HCT116 (cell line): Measurements from ENCODE around the gene MPP1. TPM values are rescaled to one million over a fixed set of nuclear protein-coding genes. Genes with fewer than 3 reads are reported as not detected.

ENCODE experiments used
- ATAC-seq: fragments of 200-7000 bp; cut with Tn5 transposase; 2 replicates; pipeline ENCODE4 v1.9.1; 2020; ENCODE audit warnings: mild to moderate bottlenecking, moderate library complexity
- BruUV-seq: library from RNA; stranded (reverse); fragments of 400-500 nt; replicated peaks from 2 replicates; lab custom pipeline; 2021; lab: Mats Ljungman, UMichigan
- CTCF ChIA-PET: fragments of 300-600 bp; sonication (Branson Sonifier 250); formaldehyde crosslinking; loops from one replicate; lab custom pipeline; 2021; ENCODE audit warnings: antibody characterized with exemption; lab: Charles Lee
- POLR2A ChIA-PET: fragments of 300-600, 350-600 bp; sonication (Branson Sonifier 250); formaldehyde crosslinking; loops from one replicate; lab custom pipeline; 2021; ENCODE audit warnings: antibody characterized with exemption; lab: Charles Lee
- RAD21 ChIA-PET, 2 experiments: fragments of 300-600 bp; sonication (Branson Sonifier 250); formaldehyde crosslinking; loops; one replicate each; lab custom pipeline; 2023; ENCODE audit warnings: low total read pairs in 2 of 2; ENCODE audit not compliant: uncharacterized antibody in 2 of 2, unreplicated experiment in 2 of 2, low non-redundant PET in 1 of 2; lab: Charles Lee
- DNase-seq: peaks from one replicate; pipeline ENCODE4 v3.0.0-alpha.2; 2010; ENCODE audit warnings: low read depth, low spot score
- H2AFZ ChIP-seq: fragments of 200-600 bp; shearing (Covaris generic), sonication (generic); 2 replicates; pipeline ENCODE4 v1.6.1; 2017; ENCODE audit warnings: low read depth, mixed run types, mixed read lengths, antibody characterized with exemption, low read length; ENCODE audit not compliant: poor library complexity, severe bottlenecking
- H3K27ac ChIP-seq: 2 replicates; pipeline ENCODE4 v1.5.1; 2012; ENCODE audit warnings: low read depth, low read length
- H3K27me3 ChIP-seq: fragments of 200-600 bp; sonication (generic); 2 replicates; pipeline ENCODE4 v1.6.1; 2016; ENCODE audit warnings: mixed run types, low read length, mixed read lengths; ENCODE audit not compliant: insufficient read depth
- H3K36me3 ChIP-seq, 2 experiments: fragments of 200-500 bp in 1 of 2; fragments of 200-600 bp in 1 of 2; sonication (Bioruptor generic) in 1 of 2; sonication (generic) in 1 of 2; 2 replicates each; pipeline versions ENCODE4 v1.5.1 to v1.6.1; 2014 to 2016; ENCODE audit warnings: low read length in 2 of 2, inconsistent platforms in 1 of 2, mixed read lengths in 1 of 2, mixed run types in 1 of 2; ENCODE audit not compliant: insufficient read depth in 2 of 2, control insufficient read depth in 1 of 2
- H3K4me1 ChIP-seq, 2 experiments: fragments of 200-600 bp in 1 of 2; sonication (generic) in 1 of 2; 2 replicates each; pipeline versions ENCODE4 v1.5.1 to v1.6.1; 2012 to 2017; ENCODE audit warnings: low read length in 2 of 2, inconsistent platforms in 1 of 2, mild to moderate bottlenecking in 1 of 2, mixed read lengths in 1 of 2, mixed run types in 1 of 2, moderate library complexity in 1 of 2; ENCODE audit not compliant: insufficient read depth in 2 of 2, control insufficient read depth in 1 of 2
- H3K4me2 ChIP-seq: fragments of 200-600 bp; sonication (generic); 2 replicates; pipeline ENCODE4 v1.6.1; 2017; ENCODE audit warnings: mixed run types, low read length, mixed read lengths
- H3K4me3 ChIP-seq, 2 experiments: fragments of 200-600 bp in 1 of 2; sonication (generic) in 1 of 2; replicated peaks in 1 of 2; 2 replicates each; pipeline ENCODE4 v1.5.1; 2011 to 2016; ENCODE audit warnings: low read length in 2 of 2, control low read depth in 1 of 2, low read depth in 1 of 2, mild to moderate bottlenecking in 1 of 2, mixed read lengths in 1 of 2, mixed run types in 1 of 2
- H3K79me2 ChIP-seq: fragments of 200-600 bp; sonication (generic); 2 replicates; pipeline ENCODE4 v1.6.1; 2017; ENCODE audit warnings: mild to moderate bottlenecking, mixed run types, low read length, moderate library complexity, mixed read lengths; ENCODE audit not compliant: insufficient read depth
- H3K9ac ChIP-seq: fragments of 200-600 bp; sonication (generic); 2 replicates; pipeline ENCODE4 v1.6.1; 2016; ENCODE audit warnings: low read length, mixed read lengths
- H3K9me2 ChIP-seq: fragments of 200-600 bp; sonication (generic), shearing (Covaris generic); 2 replicates; pipeline ENCODE4 v1.6.1; 2017; ENCODE audit warnings: mixed run types, mild to moderate bottlenecking, moderate library complexity; ENCODE audit not compliant: insufficient read depth
- H3K9me3 ChIP-seq, 2 experiments: fragments of 200-500 bp in 1 of 2; fragments of 200-600 bp in 1 of 2; sonication (Bioruptor generic) in 1 of 2; sonication (generic) in 1 of 2; 2 replicates each; pipeline ENCODE4 v1.6.1; 2014 to 2017; ENCODE audit warnings: low read length in 2 of 2, mixed read lengths in 2 of 2, inconsistent platforms in 1 of 2, low read depth in 1 of 2, mild to moderate bottlenecking in 1 of 2, mixed run types in 1 of 2, moderate library complexity in 1 of 2; ENCODE audit not compliant: control insufficient read depth in 1 of 2, insufficient read depth in 1 of 2
- H4K20me1 ChIP-seq: fragments of 200-600 bp; sonication (generic), shearing (Covaris generic); 2 replicates; pipeline ENCODE4 v1.6.1; 2017; ENCODE audit warnings: mixed run types, mild to moderate bottlenecking, moderate library complexity; ENCODE audit not compliant: insufficient read depth
- EZH2 ChIP-seq: fragments of 200-600 bp; sonication (generic); IDR thresholded peaks from 2 replicates; pipeline ENCODE4 v1.6.1; 2017; ENCODE audit warnings: antibody characterized with exemption, mixed run types
- EZH2phosphoT487 ChIP-seq: fragments of 200-600 bp; IDR thresholded peaks from 2 replicates; pipeline ENCODE4 v1.6.1; 2018; ENCODE audit warnings: antibody characterized with exemption, borderline replicate concordance
- POLR2A ChIP-seq: IDR thresholded peaks from 2 replicates; pipeline ENCODE4 v1.7.0; 2011; ENCODE audit warnings: borderline replicate concordance; ENCODE audit not compliant: insufficient read depth, insufficient read length; ENCODE audit errors: extremely low read depth
- RAD21 ChIP-seq: IDR thresholded peaks from 2 replicates; pipeline ENCODE4 v1.6.1; 2012; ENCODE audit warnings: low read depth, mild to moderate bottlenecking
- REST ChIP-seq: IDR thresholded peaks from 2 replicates; pipeline ENCODE4 v1.6.1; 2012; ENCODE audit warnings: low read depth
- intact Hi-C: fragments of 100-400 bp; cut with micrococcal nuclease; formaldehyde crosslinking; loops from 2 replicates; pipeline ENCODE4 v1.10.0; 2022
- total RNA-seq: library from RNA; stranded (reverse); gene quantifications from one replicate; pipeline ENCODE4 v1.2.1, GENCODE V29; 2021; ENCODE audit not compliant: unreplicated experiment

MPP1 gene
- total RNA-seq, 1 experiment from 2014 or later, result 13.1 TPM

GRCh38 chrX:154806837-154807501 lies 1.7 kb upstream of the MPP1 start (continued):
- TF ChIP-seq REST, result no peak
- no peak for TF ChIP-seq POLR2A
- TF ChIP-seq, all 23 proteins: peak for 0

- peak overlapping the region; percentile 44 to 62 for H3K4me3 ChIP-seq
- no peaks in the 10 kb centered on the region for H3K9me3 ChIP-seq
- H2AFZ ChIP-seq, result peak overlapping the region; percentile 7
- no peaks in the 10 kb centered on the region for H3K79me2 ChIP-seq
- no peaks in the 10 kb centered on the region for H3K9me2 ChIP-seq
- H3K4me2 ChIP-seq, result peak overlapping the region; percentile 82
- ChIA-PET POLR2A (interaction anchor here (1.7 kb wide), 1 partner anchor 9 kb away, joined by 3 read pairs; no protein-coding TSS in a partner anchor), CTCF (no interaction called here)
- H4K20me1 ChIP-seq, result no peaks in the 10 kb centered on the region
- H3K36me3 ChIP-seq, result no peaks in the 10 kb centered on the region
- TF ChIP-seq EZH2 (no peak), RAD21 (no peak), EZH2phosphoT487 (no peak)
- TF ChIP-seq, all 23 proteins: peak for 0
- Histone ChIP-seq H3K27ac (no peak overlapping the region), H3K27me3 (no peaks in the 10 kb centered on the region), H3K4me1 (peaks cover 3 to 14% of the 10 kb centered on the region in 2 experiments; a peak in 1 of 4 replicates), H3K9ac (peak overlapping the region; percentile 49)
- no peak for DNase-seq
- BruUV-seq, result TSS peak; percentile 46
- ATAC-seq, result no peak
- intact Hi-C loops, result no loop called here
- RAD21 ChIA-PET, result interaction anchor here in 1 of 2 experiments (0.7 kb wide), 1 partner anchor 9 kb away, joined by 3 read pairs; no protein-coding TSS in a partner anchor
Measured at GRCh38 chrX:154805696-154806091, 409 bp upstream of the MPP1 start.
